Smooth muscle cell of the brain vasculature (primary cell): ENCODE data around the gene PSME3.

Experiments used
- DNase-seq: peaks from one replicate; pipeline ENCODE4 v3.0.0-alpha.2; 2012; ENCODE audit warnings: low read depth, low spot score

The PSME3 gene

GRCh38 chr17:42832934-42833766 is at the start of gene PSME3:
Gene PSME3 (plus strand): TSS chr17:42833397. CDS start chr17:42833632, 235 bp downstream.
- DNase-seq: peak; percentile 57

GRCh38 chr17:42783791-42784138 is 49.4 kb upstream of the PSME3 start:
- DNase-seq: no peak

DNA sequence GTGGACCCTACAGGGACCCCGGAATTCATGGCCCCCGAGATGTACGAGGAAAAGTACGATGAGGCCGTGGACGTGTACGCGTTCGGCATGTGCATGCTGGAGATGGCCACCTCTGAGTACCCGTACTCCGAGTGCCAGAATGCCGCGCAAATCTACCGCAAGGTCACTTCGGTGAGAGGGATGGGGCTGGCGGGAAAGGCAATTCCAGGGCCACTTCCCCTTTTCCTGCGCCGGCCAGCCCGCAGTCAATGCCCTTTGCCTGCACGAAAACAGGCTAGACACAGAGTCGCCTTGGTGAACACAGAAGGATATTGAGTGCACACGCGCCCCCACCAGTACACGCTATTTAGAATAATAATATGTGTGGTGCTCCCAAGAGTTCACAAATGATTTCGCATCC is 48.8 kb upstream of the PSME3 start:
- no peak for DNase-seq

GRCh38 chr17:42784811-42785592 is 48.2 kb upstream of the PSME3 start:
- DNase-seq: no peak

DNA sequence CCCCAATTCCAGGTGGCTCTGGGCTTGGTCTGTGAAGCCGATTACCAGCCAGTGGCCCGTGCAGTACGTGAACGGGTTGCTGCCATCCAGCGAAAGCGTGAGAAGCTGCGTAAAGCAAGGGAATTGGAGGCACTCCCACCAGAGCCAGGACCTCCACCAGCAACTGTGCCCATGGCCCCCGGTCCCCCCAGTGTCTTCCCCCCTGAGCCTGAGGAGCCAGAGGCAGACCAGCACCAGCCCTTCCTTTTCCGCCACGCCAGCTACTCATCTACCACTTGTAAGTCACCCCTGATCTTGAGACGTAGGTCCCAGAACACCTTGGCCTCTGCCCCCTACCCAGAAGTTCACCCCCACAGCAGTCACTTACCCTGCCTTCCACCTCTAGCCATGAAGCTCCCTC is 45.9 kb upstream of the PSME3 start:
- DNase-seq: no peak

GRCh38 chr17:42791948-42792347 is 41.2 kb upstream of the PSME3 start:
- no peak for DNase-seq

GRCh38 chr17:42792545-42792944 is 40.7 kb upstream of the PSME3 start:
- no peak for DNase-seq

GRCh38 chr17:42795061-42795460 is 38.1 kb upstream of the PSME3 start:
- DNase-seq: no peak

DNA sequence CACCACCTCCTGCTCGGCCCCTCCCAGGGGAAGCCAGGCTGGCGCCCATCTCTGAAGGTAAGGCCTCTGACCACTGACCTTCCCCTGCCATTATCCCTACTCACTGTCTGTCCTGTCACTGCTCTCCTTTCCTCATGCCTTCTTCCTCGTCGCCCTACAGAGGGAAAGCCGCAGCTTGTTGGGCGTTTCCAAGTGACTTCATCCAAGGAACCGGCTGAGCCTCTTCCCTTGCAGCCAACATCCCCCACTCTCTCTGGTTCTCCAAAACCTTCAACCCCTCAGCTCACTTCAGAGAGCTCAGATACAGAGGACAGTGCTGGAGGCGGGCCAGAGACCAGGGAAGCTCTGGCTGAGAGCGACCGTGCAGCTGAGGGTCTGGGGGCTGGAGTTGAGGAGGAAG is 37.7 kb upstream of the PSME3 start:
- no peak for DNase-seq

GRCh38 chr17:42796066-42796758 is 37.0 kb upstream of the PSME3 start:
- no peak for DNase-seq

DNA sequence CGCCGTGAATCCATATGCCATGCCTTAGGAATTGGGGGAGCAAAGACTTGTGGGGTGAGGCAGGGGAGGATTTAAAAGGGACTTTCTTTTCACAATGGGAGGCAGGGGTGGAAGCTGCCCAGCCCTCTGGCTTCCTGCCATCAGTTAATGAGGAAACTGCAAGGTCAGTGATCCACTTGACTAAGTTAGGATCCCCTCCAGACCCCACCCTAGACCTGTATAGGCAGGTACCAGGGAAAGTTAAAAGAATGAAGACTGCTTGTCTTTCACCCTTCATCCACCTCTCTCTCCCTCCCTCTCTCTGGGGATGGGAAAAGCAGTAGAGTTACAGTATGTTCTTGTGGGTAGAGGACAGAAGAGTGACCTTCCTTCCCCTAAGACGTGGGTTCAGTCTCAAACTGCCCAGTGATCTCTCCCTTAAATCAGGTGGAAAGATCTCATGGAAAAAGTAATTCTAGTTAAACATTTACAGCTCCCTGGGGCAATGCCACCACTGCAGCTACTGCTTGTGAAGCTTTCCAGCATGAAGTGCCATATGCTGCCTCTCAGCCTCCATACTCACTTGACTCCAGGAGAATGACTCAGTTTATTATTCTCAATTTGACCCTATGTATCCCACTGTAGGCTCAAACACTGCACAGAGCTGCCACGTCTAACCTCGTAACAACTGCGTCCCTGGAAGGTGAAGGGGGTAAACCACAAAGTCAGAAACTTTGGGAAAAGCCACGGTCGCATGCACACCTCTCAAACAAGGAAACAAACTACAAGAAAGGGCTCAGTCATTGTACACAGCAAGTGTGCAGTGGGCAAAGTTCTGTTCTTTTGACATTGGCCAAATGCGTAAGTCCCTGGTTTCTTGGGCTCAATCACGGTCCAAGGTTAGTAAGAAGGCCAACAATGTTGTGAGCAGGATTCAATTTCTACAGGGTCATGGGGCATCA is 35.9 kb upstream of the PSME3 start:
- no peak for DNase-seq

- no peak for DNase-seq
These were observed 35.2 kb upstream of the PSME3 start for GRCh38 chr17:42798011-42798382.

- DNase-seq: peak; percentile 49
These were observed 34.5 kb upstream of the PSME3 start, which contains the start of the genes CNTD1 and COA3 for GRCh38 chr17:42798383-42799380. Gene CNTD1 (plus strand): TSS chr17:42798861. CDS start chr17:42799068, 207 bp downstream. Gene COA3 (minus strand): TSS chr17:42798704. CDS start chr17:42798681, 23 bp downstream.

DNA sequence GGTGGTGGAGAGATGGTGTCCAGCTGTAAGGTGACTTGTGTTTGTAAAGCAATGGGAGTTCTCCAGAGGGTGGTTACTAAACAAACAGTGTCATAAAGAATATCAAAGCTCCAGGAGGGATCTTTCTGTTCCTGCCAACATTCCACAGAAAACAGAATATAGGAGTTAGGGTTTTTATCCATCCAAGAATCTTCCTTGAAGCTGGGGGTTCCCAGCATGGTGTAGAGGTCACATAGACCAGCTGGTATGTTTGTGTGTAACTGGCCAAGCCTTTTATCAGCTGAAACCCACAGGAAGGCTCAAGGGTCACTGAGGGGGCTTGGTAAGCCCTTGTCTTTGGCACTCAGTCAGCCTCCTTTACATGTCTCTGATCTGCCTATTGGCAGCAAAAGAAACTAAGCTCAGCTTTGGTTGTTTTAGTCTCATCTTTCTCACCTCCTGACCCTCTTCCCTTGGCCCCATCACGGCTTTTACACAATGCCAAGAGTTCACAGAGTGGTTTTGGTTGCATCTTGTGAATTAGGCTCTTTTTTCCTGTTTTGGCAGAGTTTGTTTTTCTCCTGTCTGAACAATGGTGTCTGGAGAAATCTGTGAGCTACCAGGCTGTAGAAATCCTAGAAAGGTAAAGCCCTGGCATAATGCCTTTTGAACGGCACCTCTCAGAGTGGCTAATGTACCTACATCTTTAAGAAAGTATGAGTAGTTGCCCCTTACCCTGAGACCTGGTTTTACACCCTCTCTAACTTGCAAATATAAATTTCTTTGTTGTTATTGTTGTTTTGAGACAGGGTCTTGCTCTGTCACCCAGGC is 29.9 kb upstream of the PSME3 start:
- peak; percentile 99 for DNase-seq

GRCh38 chr17:42804918-42805367 is 28.3 kb upstream of the PSME3 start:
- DNase-seq: no peak

DNA sequence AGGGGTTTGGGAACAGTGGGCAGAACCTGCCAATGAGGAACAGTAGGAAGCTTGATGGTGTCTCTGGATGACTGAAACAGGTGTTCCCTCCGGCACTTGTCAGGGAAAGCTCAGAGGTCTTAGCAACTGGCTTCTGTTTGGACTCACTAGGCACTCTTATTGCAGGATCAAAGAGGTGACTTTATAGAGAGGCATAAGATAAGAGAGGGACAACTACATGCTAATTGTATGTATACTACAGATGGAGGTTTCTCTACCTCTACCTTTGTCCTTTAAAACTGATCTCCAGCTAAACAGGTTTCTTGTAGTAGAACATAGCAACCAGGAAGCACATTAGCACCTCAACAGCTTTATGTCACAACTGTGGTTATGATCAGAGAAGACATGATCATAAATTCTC is 26.9 kb upstream of the PSME3 start:
- DNase-seq: no peak

DNA sequence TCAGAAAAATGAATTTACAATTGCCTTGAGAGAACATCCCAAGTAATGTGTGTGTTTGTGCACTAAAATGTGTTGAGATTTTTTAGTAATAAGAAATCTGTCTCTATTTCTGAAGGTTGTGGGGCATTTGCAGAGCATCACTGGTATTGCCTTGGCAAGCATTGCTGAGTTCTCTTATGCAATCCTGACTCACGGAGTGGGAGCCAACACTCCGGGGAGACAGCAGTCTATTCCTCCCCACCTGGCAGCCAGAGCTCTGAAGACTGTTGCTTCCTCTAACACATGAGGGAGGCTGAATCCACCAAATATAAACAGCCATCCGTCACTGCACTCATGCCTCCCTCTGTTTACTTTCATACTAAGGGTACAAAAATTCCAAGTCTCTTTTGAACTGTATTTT is 23.9 kb upstream of the PSME3 start:
- DNase-seq: no peak

GRCh38 chr17:42814633-42815399 is 18.4 kb upstream of the PSME3 start:
- DNase-seq: no peak
